ENCODE measurements around the gene KCNK13.
"Not testable (repeated sequence)": the region's sequence is repeated elsewhere in the genome, so short reads cannot be mapped to it uniquely, and the experiment has no call there.

The KCNK13 gene

DNA sequence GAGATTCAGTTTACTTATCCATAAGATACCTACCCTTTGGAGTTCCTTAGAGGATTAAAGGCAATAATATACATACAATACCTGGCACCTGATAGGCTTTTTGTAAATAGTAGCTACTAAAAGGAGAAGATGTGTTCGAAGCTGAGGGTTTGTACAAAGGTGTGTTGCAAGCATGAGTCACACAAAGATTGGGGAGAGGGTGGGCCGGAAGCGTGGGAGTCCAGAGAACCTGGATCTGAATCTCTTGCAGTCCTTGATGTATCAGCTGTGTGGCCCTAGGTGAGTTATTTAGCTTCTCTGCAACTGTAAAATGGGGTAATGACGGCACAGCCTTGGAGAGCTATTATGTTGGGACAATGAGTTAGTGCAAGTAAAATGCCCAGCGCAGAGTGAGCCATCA lies 132.9 kb downstream of the KCNK13 start:
- DNase-seq = no peak

DNA sequence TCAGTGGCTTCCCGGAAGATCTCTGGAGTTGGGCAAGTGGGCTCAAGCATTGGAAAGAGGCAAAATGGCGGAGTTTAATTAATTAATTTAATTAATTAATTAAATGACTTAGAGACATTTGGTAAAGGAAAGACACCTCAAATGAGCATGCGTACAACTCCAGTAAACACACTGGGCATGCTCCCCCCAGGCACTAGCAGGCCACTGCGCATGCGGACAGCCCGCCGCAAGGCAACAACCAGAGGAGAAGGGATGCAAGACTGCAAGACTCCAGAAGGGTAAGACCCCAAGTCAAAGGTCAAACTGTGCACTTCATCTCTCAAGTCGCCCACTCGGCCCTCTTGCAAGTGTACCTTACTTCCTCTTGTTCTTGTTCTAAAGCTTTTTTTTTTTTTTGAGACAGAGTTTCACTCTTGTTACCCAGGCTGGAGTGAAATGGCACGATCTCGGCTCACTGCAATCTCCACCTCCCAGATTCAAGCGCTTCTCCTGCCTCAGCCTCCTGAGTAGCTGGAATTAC lies 136.8 kb downstream of the KCNK13 start:
- no peak for DNase-seq

DNA sequence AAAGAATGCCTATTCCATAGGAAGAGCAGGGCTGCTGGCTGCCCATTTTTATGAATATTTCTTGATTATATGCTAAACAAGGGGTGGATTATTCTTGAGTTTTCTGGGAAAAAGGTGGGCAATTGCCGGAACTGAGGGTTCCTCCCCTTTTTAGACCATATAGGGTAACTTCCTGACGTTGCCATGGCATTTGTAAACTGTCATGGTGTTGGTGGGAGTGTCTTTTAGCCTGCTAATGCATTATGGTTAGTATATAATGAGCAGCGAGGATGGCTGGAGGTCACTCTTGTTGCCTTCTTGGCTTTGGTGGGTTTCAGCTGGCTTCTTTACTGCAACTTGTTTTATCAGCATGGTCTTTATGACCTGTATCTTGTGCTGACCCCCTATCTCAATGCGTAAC lies 138.8 kb downstream of the KCNK13 start:
- DNase-seq = not testable (repeated sequence)

DNA sequence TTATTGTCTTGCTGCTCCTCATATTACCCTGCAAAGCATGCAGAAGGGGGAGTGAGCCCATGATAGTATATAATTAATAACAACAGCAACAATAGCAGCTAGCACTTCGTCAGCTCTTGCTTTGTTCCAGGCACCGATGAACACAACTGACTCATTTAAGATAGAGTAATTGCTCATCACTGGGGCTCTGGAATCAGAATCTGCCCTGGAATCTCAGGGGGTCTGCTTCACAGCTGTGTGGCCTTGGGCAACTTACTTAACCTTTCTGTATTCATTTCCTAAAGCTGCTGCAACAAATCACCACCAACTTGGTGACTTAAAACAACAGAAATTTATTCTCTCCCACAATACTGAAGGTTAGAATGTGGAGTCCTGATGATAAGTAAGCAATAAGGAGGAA lies 139.6 kb downstream of the KCNK13 start:
- DNase-seq = no peak

DNA sequence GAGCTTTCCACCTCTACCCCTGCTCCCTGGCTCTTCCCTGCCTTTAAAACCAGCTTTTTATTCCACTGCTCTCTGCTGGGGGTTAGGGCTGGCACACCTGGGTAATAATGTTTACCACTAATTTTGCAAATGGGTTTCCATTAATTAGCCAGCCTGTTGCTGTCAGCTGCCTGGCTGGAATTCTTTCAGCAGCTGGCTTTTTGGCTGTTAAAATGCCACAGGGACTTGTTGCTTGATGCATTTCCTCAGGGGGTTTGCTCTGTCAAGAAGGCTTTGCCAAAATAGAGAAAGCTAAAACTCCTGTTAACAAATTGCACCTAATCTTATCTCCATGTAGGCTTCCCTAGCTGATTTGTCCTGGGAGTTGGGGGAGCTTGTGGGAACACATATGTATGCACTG lies 142.7 kb downstream of the KCNK13 start:
- DNase-seq = no peak

DNA sequence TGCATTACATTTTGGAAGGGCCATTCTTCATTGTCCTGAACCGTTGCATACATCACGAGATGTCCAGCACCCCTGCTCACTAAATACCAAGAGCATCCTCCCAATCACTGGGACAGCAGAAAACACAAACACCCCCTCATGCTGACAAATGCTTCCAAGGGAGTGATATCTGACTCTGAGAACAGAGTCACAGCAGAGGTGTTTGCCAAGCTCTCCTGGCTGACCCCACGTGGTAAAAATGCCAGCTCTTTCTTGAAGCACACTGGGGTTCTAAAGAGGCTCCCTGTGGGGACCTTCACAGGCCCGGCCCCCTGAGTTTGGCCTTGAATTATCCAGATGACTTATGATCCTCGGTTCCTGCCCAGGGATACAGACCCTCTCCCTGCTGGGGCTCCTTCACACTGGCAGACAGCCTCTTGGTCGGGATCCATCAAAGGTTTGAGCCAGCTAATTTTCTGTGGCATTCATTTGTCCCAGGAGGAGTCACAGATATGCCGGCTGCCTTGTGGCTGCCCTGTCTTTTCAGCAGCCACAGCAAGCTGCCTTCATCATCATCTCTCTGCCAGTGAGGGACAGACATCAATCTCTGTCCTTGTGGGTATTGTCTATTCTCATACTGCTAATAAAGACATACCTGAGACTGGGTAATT lies 151.4 kb downstream of the KCNK13 start:
- DNase-seq = no peak

DNA sequence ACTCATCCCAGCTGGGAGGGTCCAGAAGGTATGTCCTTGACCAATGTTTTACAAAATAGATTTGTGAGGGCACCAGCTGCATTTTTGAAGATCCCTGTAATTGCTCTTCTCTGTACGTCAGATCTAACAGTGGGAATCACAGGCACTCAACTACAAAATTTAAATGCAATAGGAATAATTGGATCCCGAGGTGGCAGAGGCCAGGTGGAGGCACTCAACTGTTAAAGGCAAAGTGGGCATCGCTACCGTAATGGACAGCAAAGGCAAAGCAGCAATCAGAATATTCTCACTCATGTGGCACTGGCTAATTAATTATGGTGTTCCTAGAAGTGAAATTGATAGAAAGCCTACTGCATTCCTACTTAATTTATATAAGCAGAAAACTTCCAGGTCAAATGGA lies 166.7 kb downstream of the KCNK13 start:
- no peak for DNase-seq

DNA sequence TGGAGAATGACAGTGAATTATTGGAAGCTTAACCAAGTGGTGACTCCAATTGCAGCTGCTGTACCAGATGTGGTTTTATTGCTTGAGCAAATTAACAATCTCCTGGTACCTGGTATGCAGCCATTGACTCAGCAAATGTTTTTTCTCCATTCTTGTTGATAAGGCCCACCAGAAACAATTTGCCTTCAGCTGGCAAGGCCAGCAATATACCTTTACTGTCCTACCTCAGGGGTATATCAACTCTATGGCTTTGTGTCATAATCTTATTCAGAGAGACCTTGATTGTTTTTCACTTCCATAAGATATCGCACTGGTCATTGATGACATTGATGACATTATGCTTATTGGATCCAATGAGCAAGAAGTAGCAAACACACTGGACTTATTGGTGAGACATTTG lies 168.1 kb downstream of the KCNK13 start:
- DNase-seq = not testable (repeated sequence)

Data from femur (tissue), 1 donor.